T-helper 1 cell treated with Interleukin-12 subunit alpha and Interleukin-12 subunit beta and Interleukin-4 antibody, amounts not matched to agents 30 μg/mL and 1 μg/mL, for 36 hours (primary cell): ENCODE measurements around the gene TIMM8B.
A peak's percentile ranks its signal among the peaks of the same experiment; 100 is the strongest.

Experiments used
- H3K27ac Mint-ChIP-seq: one replicate; pipeline ENCODE4 v1.8.0; 2021; ENCODE audit warnings: mild to moderate bottlenecking, mixed read lengths
- H3K27me3 Mint-ChIP-seq: one replicate; pipeline ENCODE4 v1.8.0; 2021; ENCODE audit warnings: low read depth, mixed read lengths
- H3K36me3 Mint-ChIP-seq: one replicate; pipeline ENCODE4 v1.8.0; 2021; ENCODE audit warnings: low read depth, mixed read lengths
- H3K4me1 Mint-ChIP-seq: one replicate; pipeline ENCODE4 v1.8.0; 2021; ENCODE audit warnings: low read depth, mixed read lengths
- H3K4me3 Mint-ChIP-seq: one replicate; pipeline ENCODE4 v1.8.0; 2021; ENCODE audit warnings: mild to moderate bottlenecking, moderate library complexity, mixed read lengths
- H3K9me3 Mint-ChIP-seq: one replicate; pipeline ENCODE4 v1.8.0; 2021; ENCODE audit warnings: mixed read lengths

The TIMM8B gene, protein sequence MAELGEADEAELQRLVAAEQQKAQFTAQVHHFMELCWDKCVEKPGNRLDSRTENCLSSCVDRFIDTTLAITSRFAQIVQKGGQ

DNA sequence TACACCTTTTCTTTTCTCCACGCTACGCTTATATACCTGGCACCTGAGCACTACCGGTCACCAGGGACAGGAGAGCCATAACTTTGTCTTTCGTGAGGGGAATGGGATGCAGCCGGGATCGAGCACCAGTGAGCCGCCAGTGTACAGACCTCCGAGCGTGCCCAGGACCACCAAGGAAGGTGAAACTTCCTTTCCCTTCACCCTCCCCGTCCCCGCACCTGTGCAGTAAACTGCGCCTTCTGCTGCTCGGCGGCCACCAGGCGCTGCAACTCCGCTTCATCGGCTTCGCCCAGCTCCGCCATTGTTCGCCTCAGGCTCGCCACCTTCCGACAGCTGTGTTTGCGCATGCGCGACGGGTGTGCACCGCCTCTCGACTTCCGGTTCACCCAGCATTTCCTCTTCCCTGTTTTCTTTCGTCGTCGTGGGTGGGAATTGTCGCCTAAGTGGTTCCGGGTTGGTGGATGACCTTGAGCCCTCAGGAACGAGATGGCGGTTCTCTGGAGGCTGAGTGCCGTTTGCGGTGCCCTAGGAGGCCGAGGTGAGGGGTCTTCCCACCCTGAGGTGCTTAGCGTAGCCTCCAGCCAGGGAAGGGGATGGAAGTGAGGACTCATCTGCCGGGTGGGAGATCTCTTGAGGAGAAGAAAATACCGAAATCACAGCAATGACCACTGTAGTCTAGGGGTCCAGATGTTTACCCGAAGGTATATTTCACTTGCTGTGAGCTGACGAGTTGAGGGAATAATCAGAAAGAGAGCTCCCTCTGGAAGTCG lies at the start of gene TIMM8B, which contains the start of gene SDHD:
TSS of gene TIMM8B (minus strand) at position 335 of the 770 bp plus-strand sequence. CDS start at position 302, 33 bp downstream.
TSS of gene SDHD (plus strand) at position 452 of the 770 bp plus-strand sequence. CDS start at position 487, 35 bp downstream.
- peak within 1 kb of the TSS; percentile 98 for H3K4me3 Mint-ChIP-seq
- H3K4me1 Mint-ChIP-seq, result peaks cover 55% of the 10 kb centered on the region
- peak within 1 kb of the TSS; percentile 95 for H3K27ac Mint-ChIP-seq
- H3K9me3 Mint-ChIP-seq, result no peaks in the 10 kb centered on the region
- H3K36me3 Mint-ChIP-seq, result peaks cover 71% of the 10 kb centered on the region
- no peaks in the 10 kb centered on the region for H3K27me3 Mint-ChIP-seq

DNA sequence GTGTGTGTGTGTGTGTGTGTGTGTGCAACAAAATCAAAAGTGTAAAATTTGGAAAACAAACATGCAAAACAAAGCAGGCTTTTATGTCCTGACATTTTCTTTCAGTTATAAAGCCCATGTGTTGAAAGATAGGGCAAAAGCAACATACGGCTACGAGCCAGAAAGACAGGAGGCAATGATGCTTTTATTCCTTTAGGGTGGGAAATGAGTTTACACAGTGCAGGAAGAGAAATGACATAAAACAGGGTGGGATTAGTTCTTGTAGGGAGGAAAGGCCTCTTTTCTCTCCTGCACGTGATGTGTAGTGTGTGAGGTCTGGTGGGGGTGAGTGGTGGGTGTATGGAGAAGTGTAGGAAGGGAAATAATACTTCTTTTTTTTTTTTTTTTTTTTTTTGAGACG lies 47.9 kb upstream of the TIMM8B start:
- Mint-ChIP-seq H3K36me3 (no peaks in the 10 kb centered on the region), H3K27me3 (no peaks in the 10 kb centered on the region), H3K27ac (no peak overlapping the region), H3K4me1 (peaks cover 4% of the 10 kb centered on the region), H3K9me3 (no peaks in the 10 kb centered on the region), H3K4me3 (no peak overlapping the region)

DNA sequence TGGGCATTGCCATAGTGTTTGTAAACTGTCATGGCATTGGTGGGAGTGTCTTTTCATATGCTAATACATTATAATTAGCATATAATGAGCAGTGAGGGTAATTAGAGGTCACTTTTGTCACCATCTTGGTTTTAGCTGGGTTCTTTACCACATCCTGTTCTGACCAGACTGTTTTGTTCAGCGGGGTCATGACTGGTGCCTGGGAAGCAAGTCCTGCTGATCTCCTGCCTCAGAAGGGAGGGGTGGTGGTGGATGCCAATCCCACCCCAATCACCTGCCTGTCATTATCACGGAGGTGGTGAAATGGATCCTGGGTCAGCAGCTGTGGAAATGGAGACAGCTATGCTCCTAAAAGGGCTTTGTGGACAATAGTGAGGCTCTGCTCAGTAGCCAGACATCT lies 46.2 kb upstream of the TIMM8B start:
- Mint-ChIP-seq H3K36me3 (no peaks in the 10 kb centered on the region), H3K9me3 (no peaks in the 10 kb centered on the region), H3K27me3 (no peaks in the 10 kb centered on the region), H3K4me1 (peaks cover 4% of the 10 kb centered on the region), H3K27ac (no peak overlapping the region), H3K4me3 (no peak overlapping the region)

DNA sequence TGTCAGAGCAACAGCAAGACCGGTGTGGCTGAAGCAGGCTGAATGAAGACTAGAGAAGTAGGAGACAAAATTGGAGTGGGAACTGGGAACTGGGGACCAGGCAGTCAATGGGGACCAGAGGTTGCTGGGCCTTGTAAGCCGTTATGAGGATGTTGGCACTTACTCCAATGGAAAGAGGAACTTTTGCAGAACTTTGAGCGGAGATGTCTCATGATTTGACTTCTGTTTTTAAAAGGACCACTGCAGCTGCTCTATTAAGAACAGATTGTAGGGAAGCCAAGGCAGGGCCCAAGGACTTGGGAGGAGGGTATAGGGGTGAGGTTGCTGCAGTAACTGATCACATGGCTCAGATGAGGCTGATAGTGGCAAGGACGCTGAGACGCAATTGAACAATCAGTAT lies 43.1 kb upstream of the TIMM8B start:
- H3K27ac Mint-ChIP-seq, result no peak overlapping the region
- H3K4me3 Mint-ChIP-seq, result no peak overlapping the region
- peaks cover 4% of the 10 kb centered on the region for H3K4me1 Mint-ChIP-seq
- H3K27me3 Mint-ChIP-seq, result no peaks in the 10 kb centered on the region
- no peaks in the 10 kb centered on the region for H3K9me3 Mint-ChIP-seq
- H3K36me3 Mint-ChIP-seq, result no peaks in the 10 kb centered on the region

DNA sequence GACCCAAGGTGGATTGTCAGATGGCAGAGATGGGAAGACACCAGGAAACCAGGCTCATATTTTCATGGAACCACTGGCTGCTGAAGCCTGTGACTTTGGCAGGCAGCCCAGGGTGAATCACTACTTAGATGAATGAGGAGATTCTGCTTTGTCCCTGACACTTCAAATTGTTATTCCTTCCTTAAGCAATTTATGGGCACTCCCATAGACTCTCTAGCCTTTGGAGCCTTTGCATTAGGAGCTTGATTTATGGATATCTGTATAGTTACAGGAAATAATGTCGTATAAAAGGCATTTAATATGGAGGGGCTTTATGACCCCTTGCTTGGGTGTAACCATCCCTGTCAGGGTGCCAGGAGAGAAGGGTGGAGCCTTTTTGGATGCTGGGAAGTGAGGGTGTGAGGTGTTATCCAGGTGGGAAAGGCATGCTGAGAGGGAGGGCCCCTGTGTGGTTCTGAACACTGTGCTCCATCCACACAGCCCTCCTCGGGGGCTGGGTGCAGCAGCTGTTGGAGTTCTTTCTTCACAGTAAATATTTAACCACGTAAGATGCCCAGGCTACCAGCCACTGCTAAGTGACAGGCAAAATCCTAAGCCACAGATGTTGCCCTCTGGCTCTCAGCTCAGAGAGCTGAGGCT lies 42.0 kb upstream of the TIMM8B start:
- no peaks in the 10 kb centered on the region for H3K36me3 Mint-ChIP-seq
- H3K27ac Mint-ChIP-seq, result no peak overlapping the region
- no peaks in the 10 kb centered on the region for H3K9me3 Mint-ChIP-seq
- peaks cover 4% of the 10 kb centered on the region for H3K4me1 Mint-ChIP-seq
- no peak overlapping the region for H3K4me3 Mint-ChIP-seq
- no peaks in the 10 kb centered on the region for H3K27me3 Mint-ChIP-seq

DNA sequence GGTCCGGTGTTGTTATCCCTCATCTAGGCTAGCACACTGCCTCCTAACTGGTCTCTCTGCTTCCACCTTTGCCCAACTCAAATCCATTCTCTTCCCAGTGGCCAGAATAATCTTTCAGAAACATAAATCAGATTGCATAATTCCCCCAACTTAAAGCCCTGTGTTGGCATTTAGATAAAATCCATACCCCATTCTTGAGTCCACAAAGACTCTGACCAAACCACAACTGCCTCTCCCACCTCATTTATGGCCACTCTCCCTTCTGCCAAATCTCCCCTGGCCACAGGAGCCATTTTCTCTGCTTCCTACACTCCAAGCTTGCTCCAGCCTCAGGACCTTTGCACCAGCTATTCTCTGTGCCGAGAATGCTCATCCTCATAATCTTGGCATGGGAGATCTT lies 40.5 kb upstream of the TIMM8B start:
- H3K4me1 Mint-ChIP-seq, result peaks cover 4% of the 10 kb centered on the region
- H3K27me3 Mint-ChIP-seq, result no peaks in the 10 kb centered on the region
- no peak overlapping the region for H3K27ac Mint-ChIP-seq
- H3K4me3 Mint-ChIP-seq, result no peak overlapping the region
- H3K36me3 Mint-ChIP-seq, result no peaks in the 10 kb centered on the region
- no peaks in the 10 kb centered on the region for H3K9me3 Mint-ChIP-seq

DNA sequence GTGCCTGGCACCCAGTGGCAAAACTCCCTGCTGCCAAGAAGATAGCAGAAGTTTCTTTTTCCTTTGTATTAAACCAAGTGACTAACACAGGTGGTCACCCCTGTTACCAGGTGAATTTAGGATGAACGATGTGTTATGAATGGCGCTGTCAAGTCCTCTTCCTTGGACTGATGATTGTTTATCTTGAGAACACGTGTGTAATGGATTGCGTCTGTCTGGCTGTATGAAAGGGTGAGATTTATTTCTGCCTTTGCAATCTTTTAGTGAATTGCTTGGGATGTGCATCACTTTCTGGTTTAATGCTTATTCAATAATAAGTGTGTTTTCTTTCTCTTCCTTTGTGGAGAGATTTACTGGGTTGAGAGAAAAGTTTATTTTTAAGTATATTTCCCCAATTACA lies 36.6 kb upstream of the TIMM8B start:
- no peak overlapping the region for H3K27ac Mint-ChIP-seq
- H3K36me3 Mint-ChIP-seq, result no peaks in the 10 kb centered on the region
- no peaks in the 10 kb centered on the region for H3K9me3 Mint-ChIP-seq
- H3K4me1 Mint-ChIP-seq, result no peaks in the 10 kb centered on the region
- no peaks in the 10 kb centered on the region for H3K27me3 Mint-ChIP-seq
- H3K4me3 Mint-ChIP-seq, result no peak overlapping the region

DNA sequence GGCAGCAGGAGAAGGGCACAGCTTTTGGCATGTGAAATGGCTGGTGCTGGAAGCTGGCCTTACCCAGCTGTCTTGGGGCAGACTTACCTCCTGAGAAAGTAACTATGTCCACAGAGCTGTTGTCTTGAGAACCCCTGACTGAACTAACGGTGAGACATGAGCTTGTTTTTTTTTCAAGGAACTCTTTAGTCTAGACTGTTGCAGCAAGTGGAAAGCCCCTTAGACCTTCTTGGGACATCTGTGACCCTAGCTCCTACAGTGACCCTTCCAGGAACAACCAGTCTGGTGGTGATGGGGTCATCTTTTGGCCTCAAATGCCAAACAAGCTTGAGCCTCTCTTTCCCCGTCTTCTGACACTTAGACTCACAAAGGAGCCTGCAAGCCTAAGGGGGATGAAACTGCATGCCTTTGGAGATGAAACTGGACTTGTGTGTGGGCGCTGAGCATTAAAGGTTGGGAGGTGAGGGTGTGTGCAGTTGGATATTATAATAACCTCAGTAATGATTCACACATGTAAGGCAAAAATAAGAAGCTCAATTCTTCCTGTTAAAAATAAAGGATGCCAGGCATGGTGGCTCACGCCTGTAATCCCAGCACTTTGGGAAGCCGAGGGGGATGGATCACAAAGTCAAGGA lies 35.5 kb upstream of the TIMM8B start:
- Mint-ChIP-seq H3K27ac (no peak overlapping the region), H3K36me3 (no peaks in the 10 kb centered on the region), H3K4me1 (no peaks in the 10 kb centered on the region), H3K9me3 (no peaks in the 10 kb centered on the region), H3K27me3 (no peaks in the 10 kb centered on the region), H3K4me3 (no peak overlapping the region)

DNA sequence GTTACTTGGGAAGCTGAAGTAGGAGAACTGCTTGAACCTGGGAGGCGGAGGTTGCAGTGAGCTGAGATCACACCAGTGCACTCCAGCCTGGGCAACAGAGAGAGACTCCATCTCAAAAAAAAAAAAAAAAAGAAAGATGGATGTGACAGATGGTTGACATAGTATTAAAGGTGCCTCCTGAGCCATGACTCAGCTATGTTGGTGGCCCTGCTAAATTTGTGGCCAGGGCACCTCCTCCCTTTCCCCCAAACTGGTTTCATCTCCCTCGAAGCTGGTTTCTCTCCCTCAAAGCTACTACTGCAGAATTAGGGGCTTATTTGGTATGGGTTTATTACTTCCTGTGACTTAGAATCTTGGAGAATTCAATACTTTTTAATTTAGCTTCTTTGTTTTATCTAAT lies 31.6 kb upstream of the TIMM8B start:
- Mint-ChIP-seq H3K27ac (no peak overlapping the region), H3K36me3 (no peaks in the 10 kb centered on the region), H3K4me3 (no peak overlapping the region), H3K27me3 (no peaks in the 10 kb centered on the region), H3K9me3 (no peaks in the 10 kb centered on the region), H3K4me1 (peaks cover 2% of the 10 kb centered on the region)

DNA sequence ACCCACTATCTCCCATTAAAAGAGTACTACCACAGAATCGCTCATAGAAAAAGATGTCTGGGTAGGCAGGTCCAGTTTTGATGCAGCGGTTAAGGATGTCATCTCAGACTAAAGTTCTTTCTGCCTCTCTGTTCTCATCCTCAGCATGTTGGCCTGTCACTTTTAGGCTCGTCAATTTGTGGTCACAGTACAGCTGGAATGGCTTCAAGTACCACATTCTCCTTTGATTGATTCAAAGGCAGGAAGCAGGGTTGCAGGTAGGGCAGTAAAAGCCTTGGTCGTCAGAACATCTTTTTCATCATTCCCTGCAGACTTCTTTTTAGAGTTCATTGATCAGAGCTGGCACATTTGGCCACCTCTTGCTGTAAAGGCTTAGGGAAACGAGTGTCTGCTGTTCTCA lies 28.8 kb upstream of the TIMM8B start:
- H3K9me3 Mint-ChIP-seq, result no peaks in the 10 kb centered on the region
- no peaks in the 10 kb centered on the region for H3K27me3 Mint-ChIP-seq
- H3K27ac Mint-ChIP-seq, result no peak overlapping the region
- H3K4me3 Mint-ChIP-seq, result no peak overlapping the region
- H3K4me1 Mint-ChIP-seq, result peaks cover 2% of the 10 kb centered on the region
- no peaks in the 10 kb centered on the region for H3K36me3 Mint-ChIP-seq

DNA sequence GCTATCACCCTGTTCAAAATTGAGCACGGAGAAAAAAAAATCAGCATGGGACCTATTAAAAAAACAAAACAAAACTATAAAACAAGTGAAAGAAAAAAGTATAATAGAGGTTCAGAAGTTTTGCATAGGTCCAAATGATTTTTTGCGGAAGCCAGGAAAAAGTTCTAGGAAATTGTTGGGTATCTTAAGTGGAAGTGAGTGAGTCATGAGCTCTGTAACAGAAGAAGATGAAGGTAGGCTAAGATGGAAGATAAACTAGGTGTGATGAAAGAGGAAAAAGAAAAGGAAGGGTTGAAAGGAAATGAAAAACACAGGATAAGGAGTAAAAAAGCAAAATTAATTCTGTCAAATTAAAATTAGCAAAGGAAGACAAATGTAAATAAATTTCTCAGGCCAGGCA lies 27.9 kb upstream of the TIMM8B start:
- H3K36me3 Mint-ChIP-seq, result no peaks in the 10 kb centered on the region
- H3K27ac Mint-ChIP-seq, result no peak overlapping the region
- H3K4me1 Mint-ChIP-seq, result peaks cover 2% of the 10 kb centered on the region
- no peaks in the 10 kb centered on the region for H3K9me3 Mint-ChIP-seq
- no peak overlapping the region for H3K4me3 Mint-ChIP-seq
- no peaks in the 10 kb centered on the region for H3K27me3 Mint-ChIP-seq

DNA sequence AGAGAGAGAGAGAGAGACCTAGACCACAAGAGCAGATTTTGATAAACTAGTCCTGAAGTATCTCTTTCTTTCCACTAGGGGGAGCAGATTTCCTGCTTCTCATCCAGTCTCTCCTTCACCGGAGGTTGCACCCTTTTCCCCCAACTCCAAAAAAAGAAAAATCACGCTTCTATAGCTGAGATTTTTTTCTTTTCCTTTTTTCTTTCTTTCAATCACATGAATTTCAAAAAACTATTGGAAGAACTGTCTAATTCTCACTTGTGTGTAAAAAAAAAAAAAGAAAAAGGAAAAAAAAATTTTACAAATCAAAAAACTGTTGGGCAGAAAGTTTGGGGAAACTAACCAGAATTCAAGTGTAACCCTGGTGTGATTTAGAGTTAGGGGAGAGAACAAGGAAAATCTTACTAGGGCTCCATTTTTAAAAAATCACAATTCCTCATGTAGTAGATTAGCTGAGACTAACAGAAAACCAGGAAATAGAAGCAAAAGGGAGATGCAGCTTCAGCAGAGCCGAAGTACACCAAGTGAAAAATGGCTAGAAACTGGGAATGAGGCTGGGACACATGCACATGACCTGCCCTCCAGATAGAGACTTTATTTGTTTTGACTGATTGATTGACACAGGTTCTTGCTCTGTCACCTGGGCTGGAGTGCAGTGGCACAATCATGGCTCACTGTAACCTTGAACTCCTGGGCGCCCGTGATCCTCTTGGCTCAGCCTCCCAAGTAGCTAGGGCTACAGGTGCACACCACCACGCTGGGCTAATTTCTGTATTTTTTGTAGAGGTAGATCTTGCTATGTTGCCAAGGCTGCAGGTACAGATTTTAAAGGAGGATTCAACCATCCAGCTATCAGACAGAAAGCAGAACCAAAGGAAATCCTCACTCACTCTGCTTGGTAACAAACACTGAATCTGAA lies 27.2 kb upstream of the TIMM8B start:
- no peaks in the 10 kb centered on the region for H3K9me3 Mint-ChIP-seq
- no peak overlapping the region for H3K4me3 Mint-ChIP-seq

DNA sequence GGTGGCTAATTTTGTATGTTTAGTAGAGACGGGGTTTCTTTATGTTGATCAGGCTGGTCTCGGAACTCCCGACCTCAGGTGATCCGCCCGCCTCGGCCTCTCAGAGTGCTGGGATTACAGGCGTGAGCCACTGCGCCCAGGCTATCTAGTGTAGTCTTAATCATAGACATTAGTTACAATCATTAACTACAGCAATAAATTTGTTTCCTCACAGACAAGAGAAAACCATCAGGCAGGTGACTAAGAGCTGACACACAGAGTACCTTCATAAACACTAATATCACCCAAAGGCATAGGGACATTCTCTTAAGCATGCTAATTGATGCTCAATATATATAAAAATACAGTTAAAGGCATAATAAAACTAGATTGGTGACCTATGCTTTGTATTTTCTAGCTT lies 19.5 kb upstream of the TIMM8B start:
- no peak overlapping the region for H3K4me3 Mint-ChIP-seq
- H3K36me3 Mint-ChIP-seq, result no peaks in the 10 kb centered on the region
- H3K4me1 Mint-ChIP-seq, result no peaks in the 10 kb centered on the region
- H3K27me3 Mint-ChIP-seq, result no peaks in the 10 kb centered on the region
- H3K27ac Mint-ChIP-seq, result no peak overlapping the region
- H3K9me3 Mint-ChIP-seq, result no peaks in the 10 kb centered on the region

More for the DNA sequence above, 27.2 kb upstream of the TIMM8B start:
- Mint-ChIP-seq H3K36me3 (no peaks in the 10 kb centered on the region), H3K4me1 (peaks cover 2% of the 10 kb centered on the region), H3K27ac (no peak overlapping the region), H3K27me3 (no peaks in the 10 kb centered on the region)

DNA sequence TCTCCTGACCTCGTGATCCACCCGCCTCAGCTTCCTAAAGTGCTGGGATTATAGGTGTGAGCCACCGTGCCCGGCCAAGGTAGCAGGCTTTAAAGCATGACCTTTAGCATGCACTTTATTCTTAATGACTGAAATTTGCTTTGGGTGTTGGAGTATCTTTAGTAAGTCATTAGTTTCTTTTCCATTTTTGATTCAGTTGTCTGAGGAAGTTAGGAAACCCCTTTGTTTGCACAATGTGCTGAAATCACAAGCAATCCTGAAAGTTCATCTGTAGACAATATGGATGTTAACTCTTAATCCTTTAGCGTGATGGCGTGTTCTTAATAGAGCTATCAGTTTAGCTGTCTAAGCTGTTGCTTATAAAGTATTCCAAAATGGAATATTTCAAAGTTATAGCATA lies 16.9 kb upstream of the TIMM8B start:
- no peaks in the 10 kb centered on the region for H3K9me3 Mint-ChIP-seq
- no peaks in the 10 kb centered on the region for H3K4me1 Mint-ChIP-seq
- H3K4me3 Mint-ChIP-seq, result no peak overlapping the region
- H3K36me3 Mint-ChIP-seq, result peaks cover 2% of the 10 kb centered on the region
- no peak overlapping the region for H3K27ac Mint-ChIP-seq
- no peaks in the 10 kb centered on the region for H3K27me3 Mint-ChIP-seq
